NCI-H526 treated with DMSO at 0.1 percent for 48 hours (cell line): ENCODE data around the gene DYNLRB2.

Experiments used
- DNase-seq: peaks from one replicate; lab custom pipeline; 2025; lab: John Stamatoyannopoulos, UW

The DYNLRB2 gene

DNA sequence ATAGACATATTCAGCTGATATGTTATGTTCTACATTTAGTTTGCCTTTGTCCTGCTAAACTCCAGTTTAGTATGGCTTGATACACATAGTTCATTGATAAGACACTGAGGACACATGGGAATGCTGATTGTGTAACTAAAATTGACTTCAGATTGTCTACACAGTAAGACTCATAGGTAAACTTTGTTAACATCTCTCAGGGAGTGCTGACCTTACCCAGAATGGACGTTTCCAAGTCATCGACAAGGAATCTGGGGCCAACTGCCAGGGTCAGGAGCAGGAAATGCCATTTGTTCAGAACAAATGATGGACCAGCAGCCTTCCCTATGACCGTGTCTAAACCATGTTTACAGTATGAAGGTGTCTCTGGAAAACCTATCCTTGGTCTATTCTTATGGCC, 58.7 kb downstream of the DYNLRB2 start:
- no peak for DNase-seq
